Measurements from ENCODE around the gene WDR73. TPM values are rescaled to one million over a fixed set of nuclear protein-coding genes. Genes with fewer than 3 reads are reported as not detected.

Gene WDR73
- total and polyA plus RNA-seq, 10 of the 15 experiments (the other 5 are each of a cell fraction or from before 2014, with no cell fraction given), result 4.4 to 25.6 (median 16.3) TPM

DNA sequence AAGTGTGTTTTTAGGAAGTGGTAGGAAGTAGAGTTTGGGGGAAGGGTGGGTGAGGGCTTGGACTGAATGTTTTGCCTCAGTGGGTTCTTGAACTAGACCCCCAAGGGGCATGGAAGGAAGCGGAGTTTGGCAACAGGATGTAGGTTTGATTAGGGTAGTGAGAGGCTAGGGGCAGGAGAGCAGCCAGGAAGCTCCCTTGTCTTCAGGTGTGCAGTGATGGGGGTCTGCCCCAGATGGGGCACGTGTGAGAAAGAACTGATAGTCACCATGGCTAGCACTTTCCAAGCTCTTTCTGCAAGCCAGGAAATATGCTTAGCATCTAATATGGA, 48.6 kb downstream of the WDR73 start:
- 0 out of 2 replicates have a peak, but pooled peaks have one; percentile 16 for TF ChIP-seq LARP7 (IDR thresholded peaks at IDR 0.05)
- no peak for TF ChIP-seq IRF3 (IDR thresholded peaks at IDR 0.05)
- TF ChIP-seq, protein P1, sequence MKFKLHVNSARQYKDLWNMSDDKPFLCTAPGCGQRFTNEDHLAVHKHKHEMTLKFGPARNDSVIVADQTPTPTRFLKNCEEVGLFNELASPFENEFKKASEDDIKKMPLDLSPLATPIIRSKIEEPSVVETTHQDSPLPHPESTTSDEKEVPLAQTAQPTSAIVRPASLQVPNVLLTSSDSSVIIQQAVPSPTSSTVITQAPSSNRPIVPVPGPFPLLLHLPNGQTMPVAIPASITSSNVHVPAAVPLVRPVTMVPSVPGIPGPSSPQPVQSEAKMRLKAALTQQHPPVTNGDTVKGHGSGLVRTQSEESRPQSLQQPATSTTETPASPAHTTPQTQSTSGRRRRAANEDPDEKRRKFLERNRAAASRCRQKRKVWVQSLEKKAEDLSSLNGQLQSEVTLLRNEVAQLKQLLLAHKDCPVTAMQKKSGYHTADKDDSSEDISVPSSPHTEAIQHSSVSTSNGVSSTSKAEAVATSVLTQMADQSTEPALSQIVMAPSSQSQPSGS (IDR thresholded peaks at IDR 0.05; ENCODE audit: low read length), result no peak
- TF ChIP-seq FOXK2 (IDR thresholded peaks at IDR 0.05), result no peak
- TF ChIP-seq RAD21 (IDR thresholded peaks at IDR 0.05; ENCODE audit: insufficient read depth, low read depth, low read length), result no peak
- TF ChIP-seq MXI1 (IDR thresholded peaks at IDR 0.05; ENCODE audit: low read depth, low read length), result no peak
- no peak for TF ChIP-seq MYC (IDR thresholded peaks at IDR 0.05; ENCODE audit: insufficient read depth, insufficient read length, insufficient replicate concordance, low read length, severe bottlenecking)
- 0 out of 2 replicates have a peak, but pooled peaks have one; percentile 75 for TF ChIP-seq HDGF (IDR thresholded peaks at IDR 0.05)
- ChIA-PET SMC1A (ENCODE audit: uncharacterized antibody, unreplicated experiment) (interaction anchor here (1.0 to 3.7 kb wide), 3 partner anchors 24 to 48 kb away, joined by 4 to 22 read pairs (median 6); partner anchors contain the start of gene WDR73), CTCF (interaction anchor here (1.1 to 1.5 kb wide), 2 partner anchors 53 to 249 kb away, joined by 3 to 5 read pairs; no protein-coding TSS in a partner anchor), POLR2A (interaction anchor here (1.2 to 2.8 kb wide), 4 partner anchors 49 to 184 kb away, joined by 3 to 6 read pairs (median 5); partner anchors contain the start of gene WDR73), RAD21 (ENCODE audit: unreplicated experiment) (interaction anchor here (0.8 to 2.2 kb wide), 3 partner anchors 26 to 145 kb away, joined by 4 to 18 read pairs (median 4); partner anchors contain the start of gene WDR73)
- 34% methylated on average over 2 of the region's 2 CpGs for WGBS (ENCODE audit: insufficient coverage, insufficient replicate concordance, low lambda C conversion rate, missing lambda C conversion rate)
- H3K27ac ChIP-seq (ENCODE audit: control insufficient read depth, insufficient read depth), result peak overlapping the region; percentile 45
- no peak overlapping the region for H2AFZ ChIP-seq (ENCODE audit: control insufficient read depth, low read depth, low read length)
- peaks cover 25% of the 10 kb centered on the region for H3K4me1 ChIP-seq (ENCODE audit: control insufficient read depth, insufficient read depth, low read length)
- peak overlapping the region; percentile 81 for H3K4me2 ChIP-seq (ENCODE audit: control insufficient read depth, insufficient read depth)
- H4K20me1 ChIP-seq (ENCODE audit: control insufficient read depth, insufficient read depth), result no peaks in the 10 kb centered on the region
- H3K9me3 ChIP-seq (replicated peaks; ENCODE audit: control insufficient read depth, insufficient read depth, low read length), result no peaks in the 10 kb centered on the region
- H3K79me2 ChIP-seq (ENCODE audit: control insufficient read depth, insufficient read depth, low read length), result peaks cover 4% of the 10 kb centered on the region
- ATAC-seq (no peak), FAIRE-seq (no peak), DNase-seq (ENCODE audit: low read depth, low spot score) (no peak)
- no TSS peak for BruUV-seq (replicated peaks)
- intact Hi-C loops (cut with micrococcal nuclease; ENCODE audit: unreplicated experiment), result no loop called here
- H3K9ac ChIP-seq (ENCODE audit: control insufficient read depth, insufficient read depth, low read length), result no peak overlapping the region
- peak overlapping the region; percentile 19; the same call in 1 of the 2 replicates for H3K4me3 ChIP-seq
- H3K36me3 ChIP-seq (ENCODE audit: control insufficient read depth in 2 of 2, insufficient read depth in 2 of 2, low read length in 1 of 2), result peaks cover 0 to 9% of the 10 kb centered on the region in 2 experiments; a peak in 1 of 4 replicates
- in situ Hi-C loops (cut with MboI), result no loop called here
- no peaks in the 10 kb centered on the region for H3K27me3 ChIP-seq (replicated peaks in 1 of 2; ENCODE audit: control insufficient read depth in 2 of 2, insufficient read depth in 2 of 2, low read length in 1 of 2)
